Mesenchymal stem cell (in vitro differentiated cells and primary cell): ENCODE data around the gene SAV1.

Experiments
- DNase-seq: peaks from one replicate; pipeline ENCODE4 v3.0.0-alpha.2; 2013
- H2AFZ ChIP-seq: one replicate; pipeline ENCODE4 v1.6.1; 2013; ENCODE audit warnings: low read depth, mild to moderate bottlenecking, control low read depth, inconsistent platforms, low read length, moderate library complexity
- H2AK5ac ChIP-seq: 2 replicates; pipeline ENCODE4 v1.6.1; 2013; ENCODE audit warnings: low read length, moderate library complexity, mild to moderate bottlenecking, inconsistent platforms; ENCODE audit not compliant: severe bottlenecking
- H2BK120ac ChIP-seq: one replicate; pipeline ENCODE4 v1.6.1; 2013; ENCODE audit warnings: low read depth, mild to moderate bottlenecking, inconsistent platforms, low read length, moderate library complexity
- H2BK12ac ChIP-seq, 2 experiments: one replicate each; pipeline ENCODE4 v1.6.1; 2013; ENCODE audit warnings: inconsistent platforms in 2 of 2, low read length in 2 of 2, mild to moderate bottlenecking in 2 of 2, moderate library complexity in 2 of 2, control low read depth in 1 of 2
- H2BK15ac ChIP-seq: one replicate; pipeline ENCODE4 v1.6.1; 2013; ENCODE audit warnings: mild to moderate bottlenecking, low read depth, inconsistent platforms; ENCODE audit not compliant: poor library complexity, severe bottlenecking
- H2BK5ac ChIP-seq: 2 replicates; pipeline ENCODE4 v1.6.1; 2013; ENCODE audit warnings: low read depth, mild to moderate bottlenecking, low read length, control low read depth, inconsistent platforms; ENCODE audit not compliant: poor library complexity, severe bottlenecking
- H3K14ac ChIP-seq, 2 experiments: one replicate each; pipeline ENCODE4 v1.6.1; 2013; ENCODE audit warnings: inconsistent platforms in 2 of 2, low read length in 2 of 2, control low read depth in 1 of 2, mild to moderate bottlenecking in 1 of 2, moderate library complexity in 1 of 2
- H3K18ac ChIP-seq, 2 experiments: one replicate each; pipeline ENCODE4 v1.6.1; 2013; ENCODE audit warnings: inconsistent platforms in 2 of 2, low read length in 2 of 2, control low read depth in 1 of 2, low read depth in 1 of 2, mild to moderate bottlenecking in 1 of 2
- H3K23ac ChIP-seq, 2 experiments: one replicate each; pipeline ENCODE4 v1.6.1; 2013; ENCODE audit warnings: inconsistent platforms in 2 of 2, low read length in 2 of 2, mild to moderate bottlenecking in 2 of 2, moderate library complexity in 2 of 2, control low read depth in 1 of 2
- H3K27ac ChIP-seq: 2 replicates; pipeline ENCODE4 v1.5.1; 2013; ENCODE audit warnings: mild to moderate bottlenecking, moderate library complexity, low read length, control low read depth, inconsistent platforms; ENCODE audit not compliant: poor library complexity, severe bottlenecking
- H3K27me3 ChIP-seq, 2 experiments: 2 replicates each; pipeline versions ENCODE4 v1.6.1 to v1.7.0; 2013; ENCODE audit warnings: low read length in 2 of 2, mild to moderate bottlenecking in 2 of 2, moderate library complexity in 2 of 2, control low read depth in 1 of 2, inconsistent platforms in 1 of 2; ENCODE audit not compliant: control insufficient read depth in 1 of 2, insufficient read depth in 1 of 2
- H3K36me3 ChIP-seq, 2 experiments: 2 replicates each; pipeline versions ENCODE4 v1.6.1 to v1.7.0; 2013; ENCODE audit warnings: low read length in 2 of 2, control low read depth in 1 of 2, inconsistent platforms in 1 of 2, low read depth in 1 of 2, mild to moderate bottlenecking in 1 of 2; ENCODE audit not compliant: insufficient read depth in 2 of 2, control insufficient read depth in 1 of 2
- H3K4ac ChIP-seq, 2 experiments: one replicate each; pipeline ENCODE4 v1.6.1; 2013; ENCODE audit warnings: inconsistent platforms in 2 of 2, low read length in 2 of 2, mild to moderate bottlenecking in 2 of 2, moderate library complexity in 2 of 2, control low read depth in 1 of 2, low read depth in 1 of 2
- H3K4me1 ChIP-seq: 2 replicates; pipeline ENCODE4 v1.6.1; 2013; ENCODE audit warnings: low read depth, low read length, control low read depth; ENCODE audit not compliant: control insufficient read depth, insufficient read depth
- H3K4me2 ChIP-seq: 2 replicates; pipeline ENCODE4 v1.6.1; 2013; ENCODE audit warnings: low read length, mild to moderate bottlenecking, inconsistent platforms; ENCODE audit not compliant: poor library complexity, severe bottlenecking
- H3K4me3 ChIP-seq, 2 experiments: 2 replicates each; pipeline versions ENCODE4 v1.5.1 to v1.7.0; 2013; ENCODE audit warnings: low read length in 2 of 2, mild to moderate bottlenecking in 2 of 2, control low read depth in 1 of 2, low read depth in 1 of 2; ENCODE audit not compliant: insufficient read depth in 1 of 2
- H3K79me1 ChIP-seq: replicated peaks from 2 replicates; pipeline ENCODE4 v1.6.1; 2013; ENCODE audit warnings: mild to moderate bottlenecking, control low read depth, low read length, inconsistent platforms; ENCODE audit not compliant: poor library complexity, severe bottlenecking
- H3K9ac ChIP-seq: 2 replicates; pipeline ENCODE4 v1.7.0; 2013; ENCODE audit warnings: mild to moderate bottlenecking, low read length, moderate library complexity
- H3K9me3 ChIP-seq: 2 replicates; pipeline ENCODE4 v1.7.0; 2013; ENCODE audit warnings: mild to moderate bottlenecking, low read length; ENCODE audit not compliant: control insufficient read depth
- H4K8ac ChIP-seq: one replicate; pipeline ENCODE4 v1.6.1; 2013; ENCODE audit warnings: inconsistent platforms, mild to moderate bottlenecking, low read length, moderate library complexity
- H4K91ac ChIP-seq: one replicate; pipeline ENCODE4 v1.6.1; 2013; ENCODE audit warnings: mild to moderate bottlenecking, low read length, inconsistent platforms
- WGBS: methylation state at CpG from one replicate; pipeline ENCODE4 v1.1.7; 2013; ENCODE audit warnings: mixed read lengths; 5-methylcytosine and 5-hydroxymethylcytosine counted together

The SAV1 gene

GRCh38 chr14:50688875-50689274 lies 20.8 kb upstream of the SAV1 start:
- Histone ChIP-seq H3K9ac (no peak overlapping the region), H3K79me1 (no peaks in the 10 kb centered on the region), H4K91ac (no peak overlapping the region), H3K27me3 (no peaks in the 10 kb centered on the region), H3K27ac (no peak overlapping the region), H2BK5ac (no peak overlapping the region), H3K4me1 (no peaks in the 10 kb centered on the region), H3K18ac (no peak overlapping the region), H3K9me3 (peaks cover 14% of the 10 kb centered on the region), H3K36me3 (no peaks in the 10 kb centered on the region), H4K8ac (no peak overlapping the region), H3K4me2 (no peak overlapping the region), H2AFZ (no peak overlapping the region), H3K4ac (no peak overlapping the region), H2BK12ac (no peak overlapping the region), H3K23ac (no peak overlapping the region), H2AK5ac (no peak overlapping the region), H3K14ac (no peak overlapping the region), H3K4me3 (no peak overlapping the region), H2BK120ac (no peak overlapping the region), H2BK15ac (no peak overlapping the region)
- DNase-seq = no peak
- 94% methylated on average over 1 of the region's 1 CpG for WGBS

- H2BK12ac ChIP-seq = no peak overlapping the region
- no peak overlapping the region for H2BK120ac ChIP-seq
- H3K4me3 ChIP-seq = no peak overlapping the region
- H3K4me1 ChIP-seq = peaks cover 5% of the 10 kb centered on the region
- no peak overlapping the region for H3K27ac ChIP-seq
- no peak overlapping the region for H3K14ac ChIP-seq
- H2BK5ac ChIP-seq = no peak overlapping the region
- DNase-seq = no peak
- H3K23ac ChIP-seq = no peak overlapping the region
- no peaks in the 10 kb centered on the region for H3K36me3 ChIP-seq
- H3K9me3 ChIP-seq = no peaks in the 10 kb centered on the region
- H4K91ac ChIP-seq = no peak overlapping the region
- H2AFZ ChIP-seq = no peak overlapping the region
- H3K4ac ChIP-seq = no peak overlapping the region
- H2AK5ac ChIP-seq = no peak overlapping the region
- H3K4me2 ChIP-seq = no peak overlapping the region
- no peak overlapping the region for H4K8ac ChIP-seq
- H3K79me1 ChIP-seq = no peaks in the 10 kb centered on the region
- H2BK15ac ChIP-seq = no peak overlapping the region
- H3K27me3 ChIP-seq = no peaks in the 10 kb centered on the region
- H3K9ac ChIP-seq = no peak overlapping the region
- H3K18ac ChIP-seq = no peak overlapping the region
Observed at GRCh38 chr14:50679674-50680073, 11.6 kb upstream of the SAV1 start.

GRCh38 chr14:50678163-50678562 lies 10.1 kb upstream of the SAV1 start:
- Histone ChIP-seq H3K4me2 (no peak overlapping the region), H2BK15ac (peak overlapping the region; percentile 95), H3K79me1 (no peaks in the 10 kb centered on the region), H3K23ac (no peak overlapping the region), H2AK5ac (peak overlapping the region; percentile 71), H4K8ac (peak overlapping the region; percentile 92), H3K4me1 (peaks cover 5% of the 10 kb centered on the region), H3K27me3 (no peaks in the 10 kb centered on the region), H3K4me3 (peak overlapping the region in 1 of 2 experiments; percentile 11), H3K9me3 (no peaks in the 10 kb centered on the region), H2AFZ (no peak overlapping the region), H2BK5ac (no peak overlapping the region), H3K36me3 (no peaks in the 10 kb centered on the region), H3K14ac (no peak overlapping the region), H3K4ac (no peak overlapping the region), H4K91ac (no peak overlapping the region), H3K9ac (peak overlapping the region; percentile 8), H3K18ac (peak overlapping the region in 1 of 2 experiments; percentile 41), H3K27ac (peak overlapping the region; percentile 53), H2BK120ac (no peak overlapping the region), H2BK12ac (no peak overlapping the region)
- 79% methylated on average over 4 of the region's 5 CpGs for WGBS
- no peak for DNase-seq

GRCh38 chr14:50677527-50678063 lies 9.5 kb upstream of the SAV1 start:
- Histone ChIP-seq H3K36me3 (no peaks in the 10 kb centered on the region), H4K8ac (no peak overlapping the region), H3K14ac (no peak overlapping the region), H2AFZ (no peak overlapping the region), H3K23ac (no peak overlapping the region), H3K4ac (no peak overlapping the region), H2BK120ac (no peak overlapping the region), H2BK5ac (no peak overlapping the region), H3K79me1 (no peaks in the 10 kb centered on the region), H3K18ac (no peak overlapping the region), H2BK15ac (no peak overlapping the region), H3K9ac (peak overlapping the region; percentile 39), H4K91ac (no peak overlapping the region), H3K4me1 (peaks cover 5% of the 10 kb centered on the region), H3K27me3 (no peaks in the 10 kb centered on the region), H3K27ac (peak overlapping the region; percentile 82), H3K4me3 (peak overlapping the region in 1 of 2 experiments; percentile 22), H3K9me3 (no peaks in the 10 kb centered on the region), H2AK5ac (no peak overlapping the region), H2BK12ac (no peak overlapping the region), H3K4me2 (no peak overlapping the region)
- peak; percentile 37 for DNase-seq
- WGBS = under 1% methylated on average over 3 of the region's 5 CpGs
